ENCODE results near the gene TMEM91. TPM values are rescaled to one million over a fixed set of nuclear protein-coding genes. Genes with fewer than 3 reads are reported as not detected.
A peak's percentile ranks its signal among the peaks of the same experiment; 100 is the strongest.

Gene TMEM91
- total and polyA plus RNA-seq, 2 donors (not counting 1 experiment from before 2014, with no cell fraction given) = 3.7 to 9.7 TPM

GRCh38 chr19:41364524-41365391, 11.6 kb upstream of the TMEM91 start:
- Histone ChIP-seq H4K20me1 (ENCODE audit: control insufficient read depth, extremely low read depth, insufficient read depth, low read length) (no peaks in the 10 kb centered on the region), H3K36me3 (ENCODE audit: control insufficient read depth, insufficient read depth, low read length) (no peaks in the 10 kb centered on the region), H3K79me2 (ENCODE audit: control insufficient read depth, insufficient read depth, low read length) (peaks cover 14% of the 10 kb centered on the region), H3K27ac (ENCODE audit: insufficient read depth, low read length) (peak overlapping the region; percentile 100), H3K9ac (ENCODE audit: insufficient read depth, low read length) (peak overlapping the region; percentile 100), H3K4me2 (ENCODE audit: extremely low read depth, insufficient read depth, low read length) (peak overlapping the region; percentile 33), H3K4me3 (replicated peaks in 1 of 4; ENCODE audit: control extremely low read depth in 1 of 4, insufficient read depth in 1 of 4, low read depth in 3 of 4, low read length in 4 of 4) (peak overlapping the region; percentile 87 to 98 (median 92)), H2AFZ (ENCODE audit: low read length) (no peak overlapping the region), H3K27me3 (ENCODE audit: control insufficient read depth, insufficient read depth, low read length) (no peaks in the 10 kb centered on the region), H3K4me1 (ENCODE audit: control insufficient read depth, extremely low read depth, insufficient read depth, low read length) (peaks cover 11% of the 10 kb centered on the region), H3K9me3 (ENCODE audit: control insufficient read depth, insufficient read depth, low read depth, low read length) (no peaks in the 10 kb centered on the region)
- DNase-seq (ENCODE audit: low read depth in 2 of 2) = no peak
- no peak for TF ChIP-seq CTCF (conservative IDR thresholded peaks at IDR 0.05 in 1 of 2, IDR thresholded peaks at IDR 0.05 in 1 of 2; ENCODE audit: low read depth in 1 of 2, low read length in 2 of 2)
- TF ChIP-seq EZH2 (IDR thresholded peaks at IDR 0.05; ENCODE audit: low read length, missing control alignments) = no peak

- H3K79me2 ChIP-seq (ENCODE audit: control insufficient read depth, insufficient read depth, low read length) = peaks cover 14% of the 10 kb centered on the region
- H3K27me3 ChIP-seq (ENCODE audit: control insufficient read depth, insufficient read depth, low read length) = no peaks in the 10 kb centered on the region
- H3K36me3 ChIP-seq (ENCODE audit: control insufficient read depth, insufficient read depth, low read length) = no peaks in the 10 kb centered on the region
- TF ChIP-seq CTCF (conservative IDR thresholded peaks at IDR 0.05 in 1 of 2, IDR thresholded peaks at IDR 0.05 in 1 of 2; ENCODE audit: low read depth in 1 of 2, low read length in 2 of 2) = no peak
- TF ChIP-seq EZH2 (IDR thresholded peaks at IDR 0.05; ENCODE audit: low read length, missing control alignments) = no peak
- no peaks in the 10 kb centered on the region for H3K9me3 ChIP-seq (ENCODE audit: control insufficient read depth, insufficient read depth, low read depth, low read length)
- no peak overlapping the region for H3K27ac ChIP-seq (ENCODE audit: insufficient read depth, low read length)
- H3K4me3 ChIP-seq (replicated peaks in 1 of 4; ENCODE audit: control extremely low read depth in 1 of 4, insufficient read depth in 1 of 4, low read depth in 3 of 4, low read length in 4 of 4) = no peak overlapping the region
- DNase-seq (ENCODE audit: low read depth in 2 of 2) = no peak
- no peak overlapping the region for H2AFZ ChIP-seq (ENCODE audit: low read length)
- no peak overlapping the region for H3K4me2 ChIP-seq (ENCODE audit: extremely low read depth, insufficient read depth, low read length)
- H3K4me1 ChIP-seq (ENCODE audit: control insufficient read depth, extremely low read depth, insufficient read depth, low read length) = peaks cover 11% of the 10 kb centered on the region
- no peak overlapping the region for H3K9ac ChIP-seq (ENCODE audit: insufficient read depth, low read length)
- H4K20me1 ChIP-seq (ENCODE audit: control insufficient read depth, extremely low read depth, insufficient read depth, low read length) = no peaks in the 10 kb centered on the region
Observed at GRCh38 chr19:41366089-41366488, 10.2 kb upstream of the TMEM91 start.

GRCh38 chr19:41367848-41368301, 8.5 kb upstream of the TMEM91 start:
- H3K4me1 ChIP-seq (ENCODE audit: control insufficient read depth, extremely low read depth, insufficient read depth, low read length) = peaks cover 11% of the 10 kb centered on the region
- TF ChIP-seq EZH2 (IDR thresholded peaks at IDR 0.05; ENCODE audit: low read length, missing control alignments) = no peak
- TF ChIP-seq CTCF (conservative IDR thresholded peaks at IDR 0.05 in 1 of 2, IDR thresholded peaks at IDR 0.05 in 1 of 2; ENCODE audit: low read depth in 1 of 2, low read length in 2 of 2) = no peak
- H3K79me2 ChIP-seq (ENCODE audit: control insufficient read depth, insufficient read depth, low read length) = peaks cover 14% of the 10 kb centered on the region
- no peaks in the 10 kb centered on the region for H3K36me3 ChIP-seq (ENCODE audit: control insufficient read depth, insufficient read depth, low read length)
- no peak overlapping the region for H3K9ac ChIP-seq (ENCODE audit: insufficient read depth, low read length)
- peak; percentile 84 to 98 for DNase-seq (ENCODE audit: low read depth in 2 of 2)
- H3K9me3 ChIP-seq (ENCODE audit: control insufficient read depth, insufficient read depth, low read depth, low read length) = no peaks in the 10 kb centered on the region
- no peaks in the 10 kb centered on the region for H4K20me1 ChIP-seq (ENCODE audit: control insufficient read depth, extremely low read depth, insufficient read depth, low read length)
- no peak overlapping the region for H3K4me3 ChIP-seq (replicated peaks in 1 of 4; ENCODE audit: control extremely low read depth in 1 of 4, insufficient read depth in 1 of 4, low read depth in 3 of 4, low read length in 4 of 4)
- H2AFZ ChIP-seq (ENCODE audit: low read length) = no peak overlapping the region
- H3K27ac ChIP-seq (ENCODE audit: insufficient read depth, low read length) = peak overlapping the region; percentile 71
- H3K27me3 ChIP-seq (ENCODE audit: control insufficient read depth, insufficient read depth, low read length) = no peaks in the 10 kb centered on the region
- peak overlapping the region; percentile 19 for H3K4me2 ChIP-seq (ENCODE audit: extremely low read depth, insufficient read depth, low read length)

Data from fibroblast of lung (primary cell).